Upper lobe of right lung (tissue), 1 donor: Measurements from ENCODE around the gene TMEM151B. TPM values are rescaled to one million over a fixed set of nuclear protein-coding genes. Genes with fewer than 3 reads are reported as not detected.
A peak's percentile ranks its signal among the peaks of the same experiment; 100 is the strongest.

Experiments
- ATAC-seq: fragments of 200-7000 bp; cut with Tn5 transposase; one replicate; pipeline ENCODE4 v1.9.1; 2020; ENCODE audit warnings: mild to moderate bottlenecking, moderate library complexity
- DNase-seq: peaks from one replicate; pipeline ENCODE4 v3.0.0-alpha.2; 2020
- H3K27ac ChIP-seq: fragments of 200-600 bp; one replicate; pipeline ENCODE4 v1.8.0; 2022
- H3K27me3 ChIP-seq: fragments of 200-600 bp; one replicate; pipeline ENCODE4 v1.8.0; 2022; ENCODE audit warnings: mild to moderate bottlenecking
- H3K36me3 ChIP-seq: fragments of 200-600 bp; one replicate; pipeline ENCODE4 v1.8.0; 2022
- H3K4me1 ChIP-seq: fragments of 200-600 bp; one replicate; pipeline ENCODE4 v1.8.0; 2022
- H3K4me3 ChIP-seq: fragments of 200-600 bp; one replicate; pipeline ENCODE4 v1.8.0; 2022; ENCODE audit warnings: mild to moderate bottlenecking
- H3K9me3 ChIP-seq: fragments of 200-600 bp; one replicate; pipeline ENCODE4 v1.8.0; 2022
- CTCF ChIP-seq: fragments of 200-600 bp; IDR thresholded peaks from one replicate; pipeline ENCODE4 v1.8.0; 2022; ENCODE audit warnings: antibody characterized with exemption
- intact Hi-C: fragments of 100-400 bp; cut with DNase I; formaldehyde crosslinking; loops from one replicate; pipeline ENCODE4 v1.11.0; 2022
- total RNA-seq: library from RNA; stranded (reverse); fragmentation: NEBNext Ultra II Directional; extraction: Animal tissue kit (Norgen Biotek cat#: 25700); gene quantifications from one replicate; pipeline ENCODE4 v1.2.1, GENCODE V29; 2021
- donor health status: DM: no; HTN: yes; CAD: no; lungs with severe emphysema.

Gene TMEM151B
- total RNA-seq, 1 donor from 2014 or later = not detected

GRCh38 chr6:44264154-44265006, 5.9 kb upstream of the TMEM151B start:
- no peak for TF ChIP-seq CTCF
- Histone ChIP-seq H3K36me3 (peaks cover 8% of the 10 kb centered on the region), H3K27me3 (no peaks in the 10 kb centered on the region), H3K4me3 (peak overlapping the region; percentile 89), H3K27ac (peak overlapping the region; percentile 87), H3K9me3 (no peaks in the 10 kb centered on the region), H3K4me1 (peaks cover 28% of the 10 kb centered on the region)
- ATAC-seq = peak; percentile 61
- peak; percentile 79 for DNase-seq
- intact Hi-C loops = no loop called here

GRCh38 chr6:44265007-44265721, 5.1 kb upstream of the TMEM151B start, which contains the start of gene NFKBIE:
TSS of gene NFKBIE (minus strand) at chr6:44265551. CDS start at chr6:44265346, 205 bp downstream.
- intact Hi-C loops = no loop called here
- ATAC-seq = peak; percentile 92

GRCh38 chr6:44265722-44266233, 4.5 kb upstream of the TMEM151B start:
- ATAC-seq (no peak), DNase-seq (no peak)
- intact Hi-C loops = no loop called here
- Histone ChIP-seq H3K9me3 (no peaks in the 10 kb centered on the region), H3K4me3 (peak overlapping the region; percentile 89), H3K27me3 (peaks cover 6% of the 10 kb centered on the region), H3K4me1 (peaks cover 28% of the 10 kb centered on the region), H3K36me3 (no peaks in the 10 kb centered on the region), H3K27ac (no peak overlapping the region)
- no peak for TF ChIP-seq CTCF

More at GRCh38 chr6:44265007-44265721, 5.1 kb upstream of the TMEM151B start, which contains the start of gene NFKBIE:
- peak within 1 kb of the TSS; percentile 89 for H3K4me3 ChIP-seq
- DNase-seq = peak; percentile 97
- H3K9me3 ChIP-seq = no peaks in the 10 kb centered on the region
- H3K36me3 ChIP-seq = peaks cover 2% of the 10 kb centered on the region
- peaks cover 3% of the 10 kb centered on the region for H3K27me3 ChIP-seq
- peak within 1 kb of the TSS; percentile 87 for H3K27ac ChIP-seq
- TF ChIP-seq CTCF = peak; percentile 17
- peaks cover 28% of the 10 kb centered on the region for H3K4me1 ChIP-seq

GRCh38 chr6:44266347-44266746, 3.9 kb upstream of the TMEM151B start:
- no peak for TF ChIP-seq CTCF
- no peak for DNase-seq
- Histone ChIP-seq H3K4me3 (no peak overlapping the region), H3K9me3 (no peaks in the 10 kb centered on the region), H3K4me1 (peaks cover 28% of the 10 kb centered on the region), H3K36me3 (no peaks in the 10 kb centered on the region), H3K27me3 (peaks cover 7% of the 10 kb centered on the region), H3K27ac (no peak overlapping the region)
- ATAC-seq = no peak
- intact Hi-C loops = no loop called here

GRCh38 chr6:44267252-44267651, 3.0 kb upstream of the TMEM151B start:
- DNase-seq (no peak), ATAC-seq (no peak)

More at GRCh38 chr6:44267252-44267651, 3.0 kb upstream of the TMEM151B start:
- intact Hi-C loops = no loop called here
- Histone ChIP-seq H3K9me3 (no peaks in the 10 kb centered on the region), H3K27ac (no peak overlapping the region), H3K4me3 (no peak overlapping the region), H3K27me3 (peaks cover 16% of the 10 kb centered on the region), H3K36me3 (no peaks in the 10 kb centered on the region), H3K4me1 (peaks cover 28% of the 10 kb centered on the region)
- no peak for TF ChIP-seq CTCF
